Adrenal gland (tissue), 12 donors: Measurements from ENCODE around the gene RABGAP1L. TPM values are rescaled to one million over a fixed set of nuclear protein-coding genes. Genes with fewer than 3 reads are reported as not detected.
"Not testable (repeated sequence)": the region's sequence is repeated elsewhere in the genome, so short reads cannot be mapped to it uniquely, and the experiment has no call there.

Experiments
- DNase-seq, 7 donors: peaks; one replicate each; pipeline ENCODE4 v3.0.0-alpha.2; 2019 to 2020
- H3K27ac ChIP-seq, 5 donors: fragments of 200-600 bp; sonication (generic) in 4 of 5; 1 replicate in 3 of 5; 2 replicates in 2 of 5; pipeline versions ENCODE4 v1.5.1 to v1.8.0; 2016 to 2020; ENCODE audit warnings: mild to moderate bottlenecking in 1 of 5
- H3K27me3 ChIP-seq: fragments of 200-600 bp; 2 replicates; pipeline ENCODE4 v1.8.0; 2021
- H3K36me3 ChIP-seq, 2 donors: fragments of 200-600 bp; replicated peaks in 1 of 2; 1 replicate in 1 of 2; 2 replicates in 1 of 2; pipeline versions ENCODE4 v1.5.1 to v1.8.0; 2018 to 2022
- H3K4me1 ChIP-seq, 2 donors: fragments of 200-600 bp; replicated peaks in 1 of 2; 1 replicate in 1 of 2; 2 replicates in 1 of 2; pipeline versions ENCODE4 v1.5.1 to v1.8.0; 2018 to 2021
- H3K4me3 ChIP-seq, 4 donors: fragments of 200-600 bp; sonication (generic) in 3 of 4; one replicate each; pipeline ENCODE4 v1.5.1; 2016 to 2018
- H3K9me3 ChIP-seq, 3 donors: fragments of 200-600 bp; sonication (generic) in 1 of 3; replicated peaks in 1 of 3; 1 replicate in 2 of 3; 2 replicates in 1 of 3; pipeline versions ENCODE4 v1.5.1 to v1.8.0; 2016 to 2021
- POLR2A ChIP-seq, 2 donors: fragments of 450-650 bp; IDR thresholded peaks; one replicate each; pipeline ENCODE4 v1.6.1; 2017; ENCODE audit warnings: antibody characterized with exemption in 2 of 2, mild to moderate bottlenecking in 2 of 2, moderate library complexity in 1 of 2
- WGBS, 4 donors: extraction: QIAGEN DNeasy Blood & Tissue Kit in 2 of 4; methylation state at CpG; one replicate each; pipeline versions ENCODE4 v1.1.5 to v1.1.7; 2013 to 2017; 5-methylcytosine and 5-hydroxymethylcytosine counted together
- intact Hi-C, 2 donors: fragments of 100-400 bp; cut with DNase I; formaldehyde crosslinking; loops; one replicate each; pipeline versions ENCODE4 v1.14.1 to v1.15.0; 2022 to 2023
- polyA plus RNA-seq, 3 donors: library from polyadenylated mRNA; stranded (reverse); fragments of 200-250 nt in 2 of 3; fragments of 350-450 nt in 1 of 3; fragmentation: Illumina TruSeq in 1 of 3; extraction: RNeasy Lipid Tissue Mini Kit (QIAGEN cat#74804) in 1 of 3; gene quantifications; one replicate each; pipeline ENCODE4 v1.2.3, GENCODE V29; 2013 to 2014
- total RNA-seq, 9 donors: library from RNA; depleted of rRNA in 4 of 9; stranded (reverse); fragments of >200 nt in 4 of 9; fragments of 120-200 nt in 1 of 9; fragmentation: NEBNext Ultra II Directional in 1 of 9; extraction: Animal tissue kit (Norgen Biotek cat#: 25700) in 1 of 9; gene quantifications; one replicate each; pipeline versions ENCODE4 v1.1.0 to v1.2.4, GENCODE V29; 2013 to 2023
- TF ChIP-seq, protein P1 (sequence below), 6 experiments: fragments of 450-650 bp in 4 of 6; fragments of 200-600 bp in 2 of 6; sonication (generic) in 1 of 6; IDR thresholded peaks; 1 replicate in 5 of 6; 2 replicates in 1 of 6; pipeline versions ENCODE4 v1.5.1 to v1.8.0; 2016 to 2021; ENCODE audit warnings: antibody characterized with exemption in 6 of 6, mild to moderate bottlenecking in 2 of 6, moderate library complexity in 1 of 6
- donor health status: healthy with polysubstance abuse.
- donor health status: Bipolar disorder and iron deficiency.
- donor health status: DM: yes; HTN: yes; CAD: no.
- donor health status: DM: no; HTN: no; CAD: no.
- donor health status: DM: no; HTN: no; CAD: no.
- donor health status: DM: yes; HTN: yes; CAD: no.

The RABGAP1L gene
- total and polyA plus RNA-seq, 12 donors = 10.4 to 29.9 (median 19.7) TPM

DNA sequence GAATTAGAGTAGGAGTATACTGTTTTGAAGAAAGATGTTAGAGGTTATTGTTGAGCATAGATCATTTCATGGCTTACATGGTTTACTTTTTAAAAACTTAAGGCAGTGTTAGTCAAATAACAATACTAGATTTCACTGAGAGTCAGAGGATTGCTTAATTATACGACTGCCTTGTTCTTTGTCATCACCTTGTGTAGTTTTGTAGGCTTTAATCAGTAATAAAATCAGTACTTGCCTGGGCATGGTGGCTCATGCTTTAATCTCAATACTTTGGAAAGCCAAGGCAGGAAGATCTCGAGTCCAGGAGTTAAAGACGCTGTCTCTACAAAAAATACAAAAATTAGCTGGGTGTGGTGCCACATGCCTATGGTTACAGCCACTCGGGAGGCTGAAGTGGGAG is 247.1 kb downstream of the RABGAP1L start:
- Histone ChIP-seq H3K4me3 (no peak overlapping the region), H3K9me3 (no peaks in the 10 kb centered on the region), H3K36me3 (no peaks in the 10 kb centered on the region), H3K27me3 (no peaks in the 10 kb centered on the region), H3K4me1 (no peaks in the 10 kb centered on the region), H3K27ac (no peak overlapping the region)
- DNase-seq = no peak
- TF ChIP-seq POLR2A (IDR thresholded peaks at IDR 0.05) = no peak
- TF ChIP-seq, protein P1, sequence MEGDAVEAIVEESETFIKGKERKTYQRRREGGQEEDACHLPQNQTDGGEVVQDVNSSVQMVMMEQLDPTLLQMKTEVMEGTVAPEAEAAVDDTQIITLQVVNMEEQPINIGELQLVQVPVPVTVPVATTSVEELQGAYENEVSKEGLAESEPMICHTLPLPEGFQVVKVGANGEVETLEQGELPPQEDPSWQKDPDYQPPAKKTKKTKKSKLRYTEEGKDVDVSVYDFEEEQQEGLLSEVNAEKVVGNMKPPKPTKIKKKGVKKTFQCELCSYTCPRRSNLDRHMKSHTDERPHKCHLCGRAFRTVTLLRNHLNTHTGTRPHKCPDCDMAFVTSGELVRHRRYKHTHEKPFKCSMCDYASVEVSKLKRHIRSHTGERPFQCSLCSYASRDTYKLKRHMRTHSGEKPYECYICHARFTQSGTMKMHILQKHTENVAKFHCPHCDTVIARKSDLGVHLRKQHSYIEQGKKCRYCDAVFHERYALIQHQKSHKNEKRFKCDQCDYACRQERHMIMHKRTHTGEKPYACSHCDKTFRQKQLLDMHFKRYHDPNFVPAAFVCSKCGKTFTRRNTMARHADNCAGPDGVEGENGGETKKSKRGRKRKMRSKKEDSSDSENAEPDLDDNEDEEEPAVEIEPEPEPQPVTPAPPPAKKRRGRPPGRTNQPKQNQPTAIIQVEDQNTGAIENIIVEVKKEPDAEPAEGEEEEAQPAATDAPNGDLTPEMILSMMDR (IDR thresholded peaks at IDR 0.05) = no peak
- intact Hi-C loops = no loop called here
- 82 to 94% (median 90%) methylated on average over 4 of the region's 4 CpGs for WGBS, 4 donors

DNA sequence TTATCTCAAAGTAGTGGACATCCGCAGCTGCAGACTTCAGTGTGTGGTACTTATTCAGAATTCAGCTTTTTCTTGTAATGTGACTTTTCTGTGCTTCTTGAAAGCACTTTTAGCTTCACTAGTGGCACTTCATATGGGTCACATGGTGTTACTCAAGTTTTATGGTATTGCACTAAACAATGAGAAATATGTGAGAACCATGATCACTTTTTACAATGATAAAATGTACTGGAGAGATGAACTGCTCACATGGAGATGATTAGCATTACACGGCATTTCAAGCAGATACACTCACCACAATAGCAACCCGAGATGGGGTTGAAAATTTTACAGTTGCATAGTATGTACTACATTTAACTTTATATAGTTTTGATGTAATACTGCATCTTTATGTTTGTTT is 248.3 kb downstream of the RABGAP1L start:
- no peaks in the 10 kb centered on the region for H3K4me1 ChIP-seq
- no peaks in the 10 kb centered on the region for H3K36me3 ChIP-seq
- intact Hi-C loops = no loop called here
- no peak for DNase-seq
- H3K4me3 ChIP-seq = no peak overlapping the region
- TF ChIP-seq, protein P1 (IDR thresholded peaks at IDR 0.05) = no peak
- TF ChIP-seq POLR2A (IDR thresholded peaks at IDR 0.05) = no peak
- WGBS, 4 donors = 91 to 98% (median 95%) methylated on average over 3 of the region's 3 CpGs
- H3K27me3 ChIP-seq = no peaks in the 10 kb centered on the region
- peaks cover 0 to 4% (median 0%) of the 10 kb centered on the region in 3 donors for H3K9me3 ChIP-seq
- H3K27ac ChIP-seq = no peak overlapping the region

DNA sequence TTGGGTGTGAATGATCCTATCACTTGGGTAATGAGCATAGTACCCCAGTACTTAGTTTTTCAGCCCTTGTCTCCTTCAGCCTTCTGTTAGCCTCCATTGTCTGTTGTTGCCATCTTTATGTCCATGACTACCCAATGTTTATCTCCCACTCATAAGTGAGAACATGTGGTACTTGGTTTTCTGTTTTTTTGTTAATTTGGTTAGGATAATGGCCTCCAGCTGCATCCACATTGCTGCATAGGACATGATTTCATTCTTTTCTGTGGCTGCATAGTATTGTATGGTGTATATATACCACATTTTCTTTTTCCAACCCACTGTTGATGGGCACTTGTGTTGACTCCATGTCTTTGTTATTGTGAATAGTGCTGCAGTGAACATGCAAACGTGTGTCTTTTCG is 248.8 kb downstream of the RABGAP1L start:
- WGBS, 4 donors = 61 to 72% (median 67%) methylated on average over 2 of the region's 2 CpGs

DNA sequence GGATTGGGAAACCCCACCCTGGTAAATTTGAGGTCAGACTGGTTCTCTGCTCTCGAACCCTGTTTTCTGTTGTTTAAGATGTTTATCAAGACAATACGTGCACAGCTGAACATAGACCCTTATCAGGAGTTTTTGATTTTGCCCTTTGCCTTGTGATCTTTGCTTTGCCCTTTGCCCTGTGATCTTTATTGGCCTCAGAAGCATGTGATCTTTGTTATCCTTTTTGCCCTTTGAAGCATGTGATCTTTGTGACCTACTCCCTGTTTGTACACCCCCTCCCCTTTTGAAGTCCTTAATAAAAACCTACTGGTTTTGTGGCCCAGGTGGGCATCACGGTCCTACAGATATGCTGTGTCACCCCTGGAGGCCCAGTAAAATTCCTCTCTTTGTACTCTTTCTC is 250.5 kb downstream of the RABGAP1L start:
- DNase-seq, H3K4me1 ChIP-seq, H3K27ac ChIP-seq, H3K9me3 ChIP-seq, intact Hi-C loops, H3K27me3 ChIP-seq, H3K36me3 ChIP-seq, H3K4me3 ChIP-seq: not testable (repeated sequence)
- 90 to 94% (median 92%) methylated on average over 3 of the region's 3 CpGs for WGBS, 4 donors

More for the DNA sequence above, 248.8 kb downstream of the RABGAP1L start:
- no peak for DNase-seq
- H3K9me3 ChIP-seq = peaks cover 0 to 4% (median 0%) of the 10 kb centered on the region in 3 donors
- intact Hi-C loops = no loop called here
- H3K4me3 ChIP-seq = no peak overlapping the region
- H3K27me3 ChIP-seq = no peaks in the 10 kb centered on the region
- H3K36me3 ChIP-seq = no peaks in the 10 kb centered on the region
- H3K4me1 ChIP-seq = no peaks in the 10 kb centered on the region
- no peak overlapping the region for H3K27ac ChIP-seq
- no peak for TF ChIP-seq POLR2A (IDR thresholded peaks at IDR 0.05)
- TF ChIP-seq, protein P1 (IDR thresholded peaks at IDR 0.05) = no peak

DNA sequence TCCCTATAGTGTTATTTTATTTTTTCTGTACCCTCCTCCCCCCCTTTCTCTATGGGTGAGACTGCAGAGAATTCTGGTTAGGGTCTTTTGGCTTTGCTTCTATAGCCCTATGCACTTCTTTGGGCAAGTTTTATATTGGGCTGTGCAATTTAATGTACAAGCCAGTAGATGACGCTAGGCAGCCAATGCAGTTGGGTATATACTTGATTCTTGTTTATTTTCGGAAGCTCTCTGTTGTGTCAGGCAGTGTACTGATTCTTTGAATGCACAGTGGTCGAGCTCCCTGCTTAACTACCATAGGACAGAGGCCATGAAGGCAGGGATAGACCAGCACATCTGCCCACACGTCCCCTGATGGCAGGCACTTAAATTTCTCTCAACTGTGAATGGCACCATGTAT is 254.3 kb downstream of the RABGAP1L start:
- peak in 3 of 7 donors; percentile 6 to 20 (median 8) for DNase-seq
- Histone ChIP-seq H3K27me3 (no peaks in the 10 kb centered on the region), H3K4me3 (no peak overlapping the region), H3K4me1 (no peaks in the 10 kb centered on the region), H3K36me3 (no peaks in the 10 kb centered on the region), H3K9me3 (peaks cover 0 to 4% (median 0%) of the 10 kb centered on the region in 3 donors), H3K27ac (no peak overlapping the region)
- intact Hi-C loops = no loop called here
- WGBS, 4 donors = 61 to 69% (median 64%) methylated on average over 4 of the region's 4 CpGs
- no peak for TF ChIP-seq POLR2A (IDR thresholded peaks at IDR 0.05)
- TF ChIP-seq, protein P1 (IDR thresholded peaks at IDR 0.05) = peak in 5 of 6 experiments; percentile 14 to 41 (median 33)
